Spleen (tissue), 7 donors: ENCODE results near the gene DLX1.

Experiments
- CTCF ChIP-seq, 11 experiments: fragments of 200-600 bp in 7 of 11; fragments of 450-650 bp in 4 of 11; sonication (generic) in 4 of 11; IDR thresholded peaks in 8 of 11; conservative IDR thresholded peaks in 3 of 11; 1 replicate in 7 of 11; 2 replicates in 4 of 11; pipeline versions ENCODE4 v1.4.0 to v1.8.0; 2016 to 2021; ENCODE audit warnings: antibody characterized with exemption in 11 of 11, inconsistent platforms in 4 of 11, mild to moderate bottlenecking in 1 of 11
- POLR2A ChIP-seq, 3 donors: fragments of 450-650 bp; IDR thresholded peaks; one replicate each; pipeline ENCODE4 v1.5.1; 2017; ENCODE audit warnings: antibody characterized with exemption in 3 of 3, mild to moderate bottlenecking in 1 of 3
- donor health status: DM: no; HTN: no; CAD: no; lungs with moderate emphysema.
- donor health status: DM: no; HTN: no; CAD: no.
- donor health status: DM: no; HTN: no; CAD: no.

- TF ChIP-seq CTCF (IDR thresholded peaks at IDR 0.05 in 8 of 11, conservative IDR thresholded peaks at IDR 0.05 in 3 of 11) (no peak), POLR2A (IDR thresholded peaks at IDR 0.05) (no peak)
Measured at GRCh38 chr2:172050479-172051125, 34.7 kb upstream of the DLX1 start.
